ENCODE results near the gene HACD2.

- no peak for TF ChIP-seq EZH2 (IDR thresholded peaks at IDR 0.05; ENCODE audit: insufficient read depth, poor library complexity, severe bottlenecking)
- no peak for TF ChIP-seq EZH2phosphoT487 (IDR thresholded peaks at IDR 0.05; ENCODE audit: insufficient read depth, low read depth)
These were observed 113.7 kb downstream of the HACD2 start for GRCh38 chr3:123471106-123471505.

All from GM23248 (cell line).